ENCODE measurements around the gene DBT. TPM values are rescaled to one million over a fixed set of nuclear protein-coding genes. Genes with fewer than 3 reads are reported as not detected.
"Not testable (repeated sequence)": the region's sequence is repeated elsewhere in the genome, so short reads cannot be mapped to it uniquely, and the experiment has no call there.

The DBT gene
- total RNA-seq, 2 experiments from 2014 or later = 3.3 to 11.4 TPM

DNA sequence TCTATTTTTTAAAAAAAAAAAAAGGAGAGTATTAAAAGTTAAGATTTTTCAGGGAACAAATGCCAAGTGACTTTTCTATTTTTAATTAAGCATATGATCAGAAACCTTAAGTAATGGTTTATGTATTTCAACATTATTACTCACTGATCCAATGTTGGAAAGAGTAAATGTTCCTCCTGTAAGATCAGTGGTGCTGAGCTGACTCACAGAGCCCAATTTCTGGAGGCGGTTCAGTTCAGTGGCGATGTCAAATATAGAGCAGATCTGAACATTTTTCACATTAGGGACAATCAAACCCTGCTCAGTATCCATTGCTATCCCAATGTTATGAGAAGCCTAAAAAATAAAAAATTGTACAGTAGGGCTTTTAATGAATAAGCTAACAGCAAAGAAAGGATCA, 43.3 kb downstream of the DBT start:
- ChIA-PET POLR2A (no interaction called here), CTCF (ENCODE audit: unreplicated experiment) (no interaction called here)
- DNase-seq (ENCODE audit: low spot score) = no peak
- no peak for TF ChIP-seq EZH2phosphoT487 (IDR thresholded peaks at IDR 0.05; ENCODE audit: borderline replicate concordance, low read depth, low read length)
- TF ChIP-seq CTCF (conservative IDR thresholded peaks at IDR 0.05; ENCODE audit: low read length) = no peak
- H3K9me2 ChIP-seq (ENCODE audit: insufficient read depth, low read length) = no peaks in the 10 kb centered on the region
- no peak overlapping the region for H3K4me3 ChIP-seq (ENCODE audit: low read depth, low read length, poor library complexity, severe bottlenecking)
- no peaks in the 10 kb centered on the region for H3K79me2 ChIP-seq (ENCODE audit: insufficient read depth, low read depth, low read length)
- H3K4me1 ChIP-seq (ENCODE audit: insufficient read depth, low read length, poor library complexity, severe bottlenecking) = no peaks in the 10 kb centered on the region
- H3K9me3 ChIP-seq (ENCODE audit: low read length) = no peaks in the 10 kb centered on the region
- H3K27ac ChIP-seq (ENCODE audit: low read depth, low read length, poor library complexity, severe bottlenecking) = no peak overlapping the region
- no TSS peak for BruUV-seq (replicated peaks)
- H3K4me2 ChIP-seq (ENCODE audit: low read length) = no peak overlapping the region
- intact Hi-C loops (cut with micrococcal nuclease; ENCODE audit: unreplicated experiment) = no loop called here
- peaks cover 64% of the 10 kb centered on the region for H3K36me3 ChIP-seq (ENCODE audit: insufficient read depth, low read length)
- no peak overlapping the region for H2AFZ ChIP-seq (ENCODE audit: low read length)
- H4K20me1 ChIP-seq (ENCODE audit: insufficient read depth, low read length) = no peaks in the 10 kb centered on the region

- H3K4me3 ChIP-seq (ENCODE audit: low read depth, low read length, poor library complexity, severe bottlenecking); CTCF ChIA-PET (ENCODE audit: unreplicated experiment); H3K9me3 ChIP-seq (ENCODE audit: low read length); H4K20me1 ChIP-seq (ENCODE audit: insufficient read depth, low read length); H3K4me1 ChIP-seq (ENCODE audit: insufficient read depth, low read length, poor library complexity, severe bottlenecking); H3K9me2 ChIP-seq (ENCODE audit: insufficient read depth, low read length); H2AFZ ChIP-seq (ENCODE audit: low read length); POLR2A ChIA-PET; H3K27ac ChIP-seq (ENCODE audit: low read depth, low read length, poor library complexity, severe bottlenecking); H3K79me2 ChIP-seq (ENCODE audit: insufficient read depth, low read depth, low read length); BruUV-seq (replicated peaks); intact Hi-C loops (cut with micrococcal nuclease; ENCODE audit: unreplicated experiment); H3K4me2 ChIP-seq (ENCODE audit: low read length); DNase-seq (ENCODE audit: low spot score): not testable (repeated sequence)
- H3K36me3 ChIP-seq (ENCODE audit: insufficient read depth, low read length) = peaks cover 61% of the 10 kb centered on the region
These were observed 44.0 kb downstream of the DBT start for GRCh38 chr1:100205593-100205992.

GRCh38 chr1:100205103-100205502, 44.5 kb downstream of the DBT start:
- H2AFZ ChIP-seq (ENCODE audit: low read length); H4K20me1 ChIP-seq (ENCODE audit: insufficient read depth, low read length); H3K4me2 ChIP-seq (ENCODE audit: low read length); intact Hi-C loops (cut with micrococcal nuclease; ENCODE audit: unreplicated experiment); H3K9me3 ChIP-seq (ENCODE audit: low read length); BruUV-seq (replicated peaks); H3K27ac ChIP-seq (ENCODE audit: low read depth, low read length, poor library complexity, severe bottlenecking); H3K4me3 ChIP-seq (ENCODE audit: low read depth, low read length, poor library complexity, severe bottlenecking); H3K9me2 ChIP-seq (ENCODE audit: insufficient read depth, low read length); H3K79me2 ChIP-seq (ENCODE audit: insufficient read depth, low read depth, low read length); CTCF ChIA-PET (ENCODE audit: unreplicated experiment); DNase-seq (ENCODE audit: low spot score); H3K4me1 ChIP-seq (ENCODE audit: insufficient read depth, low read length, poor library complexity, severe bottlenecking); POLR2A ChIA-PET: not testable (repeated sequence)
- H3K36me3 ChIP-seq (ENCODE audit: insufficient read depth, low read length) = peaks cover 61% of the 10 kb centered on the region

- H4K20me1 ChIP-seq (ENCODE audit: insufficient read depth, low read length); H3K4me1 ChIP-seq (ENCODE audit: insufficient read depth, low read length, poor library complexity, severe bottlenecking); DNase-seq (ENCODE audit: low spot score); H3K9me2 ChIP-seq (ENCODE audit: insufficient read depth, low read length); H3K79me2 ChIP-seq (ENCODE audit: insufficient read depth, low read depth, low read length); CTCF ChIA-PET (ENCODE audit: unreplicated experiment); intact Hi-C loops (cut with micrococcal nuclease; ENCODE audit: unreplicated experiment); H3K4me3 ChIP-seq (ENCODE audit: low read depth, low read length, poor library complexity, severe bottlenecking); POLR2A ChIA-PET; H3K4me2 ChIP-seq (ENCODE audit: low read length); H3K9me3 ChIP-seq (ENCODE audit: low read length); H2AFZ ChIP-seq (ENCODE audit: low read length); H3K27ac ChIP-seq (ENCODE audit: low read depth, low read length, poor library complexity, severe bottlenecking); BruUV-seq (replicated peaks): not testable (repeated sequence)
- H3K36me3 ChIP-seq (ENCODE audit: insufficient read depth, low read length) = peaks cover 70% of the 10 kb centered on the region
These were observed 46.9 kb downstream of the DBT start for GRCh38 chr1:100202703-100203102.

DNA sequence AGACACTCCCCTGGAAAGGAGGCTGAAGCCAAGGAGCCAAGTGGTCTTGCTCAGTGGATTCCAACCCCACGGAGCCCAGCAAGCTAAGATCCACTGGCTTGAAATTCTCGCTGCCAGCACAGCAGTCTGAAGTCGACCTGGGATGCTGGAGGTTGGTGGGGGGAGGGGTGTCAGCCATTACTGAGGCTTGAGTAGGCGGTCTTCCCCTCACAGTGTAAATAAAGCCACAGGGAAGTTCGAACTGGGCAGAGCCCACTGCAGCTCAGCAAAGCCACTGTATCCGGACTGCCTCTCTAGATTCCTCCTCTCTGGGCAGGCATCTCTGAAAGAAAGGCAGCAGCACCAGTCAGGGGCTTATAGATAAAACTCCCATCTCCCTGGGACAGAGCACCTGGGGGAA, 49.6 kb downstream of the DBT start:
- POLR2A ChIA-PET; CTCF ChIA-PET (ENCODE audit: unreplicated experiment); H3K4me1 ChIP-seq (ENCODE audit: insufficient read depth, low read length, poor library complexity, severe bottlenecking); H3K27ac ChIP-seq (ENCODE audit: low read depth, low read length, poor library complexity, severe bottlenecking); H3K9me3 ChIP-seq (ENCODE audit: low read length); H3K9me2 ChIP-seq (ENCODE audit: insufficient read depth, low read length); H3K4me2 ChIP-seq (ENCODE audit: low read length); H2AFZ ChIP-seq (ENCODE audit: low read length); DNase-seq (ENCODE audit: low spot score); H4K20me1 ChIP-seq (ENCODE audit: insufficient read depth, low read length); BruUV-seq (replicated peaks); H3K79me2 ChIP-seq (ENCODE audit: insufficient read depth, low read depth, low read length); intact Hi-C loops (cut with micrococcal nuclease; ENCODE audit: unreplicated experiment); H3K4me3 ChIP-seq (ENCODE audit: low read depth, low read length, poor library complexity, severe bottlenecking): not testable (repeated sequence)
- H3K36me3 ChIP-seq (ENCODE audit: insufficient read depth, low read length) = peaks cover 67% of the 10 kb centered on the region

Measured in OCI-LY7 (cell line).